COR-L47 (cell line): Measurements from ENCODE around the gene PKMYT1.

ENCODE experiments used
- DNase-seq: peaks from one replicate; lab custom pipeline; 2025; lab: John Stamatoyannopoulos, UW

Gene PKMYT1

DNA sequence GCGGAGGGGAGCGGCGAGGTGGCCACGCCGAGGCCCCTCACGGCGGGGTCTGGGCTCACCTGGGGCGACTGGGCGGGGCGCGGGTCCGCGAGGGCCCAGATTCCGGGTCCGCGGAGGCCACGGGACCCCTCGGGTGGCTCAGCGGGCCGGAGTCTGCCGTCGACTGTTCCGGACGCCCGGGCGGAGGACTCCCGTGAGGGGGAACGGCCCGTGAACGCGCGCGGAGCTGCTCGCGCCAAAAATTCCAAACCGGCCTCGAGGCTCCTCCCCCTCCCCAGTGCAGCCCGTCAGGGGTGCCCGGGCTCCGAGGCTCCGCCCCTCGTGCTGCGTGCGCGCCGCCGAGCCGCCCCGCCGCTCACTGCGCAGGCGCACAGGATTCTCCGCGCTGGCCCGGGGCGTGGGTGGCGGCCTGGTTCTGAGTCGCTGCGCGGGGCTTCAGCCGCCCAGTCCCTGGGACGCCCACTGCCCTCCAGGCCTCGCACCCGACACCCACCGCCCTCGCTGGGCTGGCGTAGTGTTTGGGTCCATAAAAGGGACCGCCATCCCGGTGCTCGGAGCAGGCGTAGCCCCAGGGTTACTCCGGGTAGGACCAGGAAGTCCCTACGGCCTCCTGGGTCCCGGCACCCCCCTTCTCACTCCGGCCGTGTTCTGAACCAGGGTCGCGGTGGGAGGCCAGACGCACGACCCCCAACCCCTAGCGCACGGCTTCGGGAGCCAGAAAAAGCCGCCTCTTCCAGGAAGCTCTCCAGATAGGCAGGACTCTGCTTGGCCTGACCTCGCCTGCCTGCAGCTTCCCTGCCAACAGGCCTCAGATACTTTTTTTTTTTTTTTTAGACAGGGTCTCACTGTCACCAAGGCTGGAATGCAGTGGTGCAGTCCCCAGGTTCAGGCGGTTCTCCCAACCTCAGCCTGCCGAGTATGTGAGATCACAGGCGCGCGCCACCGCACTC is at the start of gene PKMYT1:
TSS of gene PKMYT1 (minus strand) at position 220 of the 950 bp plus-strand sequence. CDS start 789 bp downstream, outside the sequence.
- peak; percentile 88 for DNase-seq

DNA sequence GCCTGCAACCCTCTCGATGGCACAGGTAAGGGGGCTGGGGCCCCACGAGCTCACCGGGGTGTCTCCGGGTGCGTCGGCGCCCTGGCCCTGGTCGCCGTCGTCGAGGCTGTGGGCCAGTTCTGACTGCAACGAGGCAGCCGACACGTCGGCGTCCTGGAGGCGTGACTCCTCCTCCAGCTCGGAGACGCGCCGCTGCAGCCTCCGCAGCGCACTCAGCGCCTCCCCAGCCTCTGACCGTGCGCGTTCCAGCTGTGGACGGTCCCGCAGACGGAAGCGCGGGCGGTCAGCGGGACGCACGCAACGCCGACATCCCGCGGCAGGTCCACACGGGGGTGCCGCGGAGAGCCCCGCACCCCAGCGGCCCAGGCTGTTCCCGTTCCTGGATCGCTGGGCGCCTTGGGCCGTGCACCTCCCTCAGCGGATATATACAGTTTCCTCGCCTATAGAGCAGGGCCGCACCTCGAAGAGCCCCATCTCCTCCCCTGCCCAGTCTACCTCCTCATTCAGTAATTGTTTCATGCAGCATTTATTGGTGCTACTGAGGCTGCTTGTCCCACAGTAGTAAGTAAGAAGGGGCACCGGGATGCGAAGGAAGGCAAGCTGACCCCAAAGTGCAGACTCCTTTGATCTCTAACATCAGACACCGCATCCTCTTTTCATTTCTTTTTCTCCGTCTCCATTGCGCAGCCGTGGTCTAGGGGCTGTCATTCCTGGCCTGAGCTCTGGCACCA is 49.4 kb upstream of the PKMYT1 start:
- DNase-seq = no peak

DNA sequence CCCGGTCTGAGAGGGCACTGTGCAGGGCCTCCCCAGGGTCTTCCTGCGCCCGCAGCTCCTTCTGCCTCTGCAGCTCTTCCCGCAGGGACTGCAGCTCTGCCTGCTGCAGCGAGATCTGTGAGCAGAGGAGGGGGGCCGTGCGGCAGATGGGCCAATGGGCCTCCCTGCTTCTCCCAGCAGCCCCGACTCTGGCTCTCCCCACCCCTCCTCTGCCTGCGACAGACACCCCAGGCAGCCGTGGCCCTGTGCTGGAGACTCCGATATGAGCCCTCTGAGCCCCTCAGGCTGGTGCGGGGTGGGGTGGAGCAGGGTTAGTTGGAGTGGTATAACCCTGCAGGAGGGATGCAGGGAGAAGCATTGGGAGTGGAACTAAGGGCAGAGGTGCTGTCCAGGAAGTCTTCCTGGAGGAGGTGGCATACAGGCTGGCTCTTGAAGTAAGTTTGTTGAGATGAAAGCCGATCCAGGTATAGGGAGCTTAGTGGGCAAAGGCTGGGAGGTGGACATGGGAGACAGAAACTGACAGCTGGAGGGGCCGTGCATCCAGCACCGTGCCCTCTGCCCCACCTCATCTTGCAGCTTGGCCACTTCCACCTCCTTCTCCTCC is 48.6 kb upstream of the PKMYT1 start:
- DNase-seq = no peak

DNA sequence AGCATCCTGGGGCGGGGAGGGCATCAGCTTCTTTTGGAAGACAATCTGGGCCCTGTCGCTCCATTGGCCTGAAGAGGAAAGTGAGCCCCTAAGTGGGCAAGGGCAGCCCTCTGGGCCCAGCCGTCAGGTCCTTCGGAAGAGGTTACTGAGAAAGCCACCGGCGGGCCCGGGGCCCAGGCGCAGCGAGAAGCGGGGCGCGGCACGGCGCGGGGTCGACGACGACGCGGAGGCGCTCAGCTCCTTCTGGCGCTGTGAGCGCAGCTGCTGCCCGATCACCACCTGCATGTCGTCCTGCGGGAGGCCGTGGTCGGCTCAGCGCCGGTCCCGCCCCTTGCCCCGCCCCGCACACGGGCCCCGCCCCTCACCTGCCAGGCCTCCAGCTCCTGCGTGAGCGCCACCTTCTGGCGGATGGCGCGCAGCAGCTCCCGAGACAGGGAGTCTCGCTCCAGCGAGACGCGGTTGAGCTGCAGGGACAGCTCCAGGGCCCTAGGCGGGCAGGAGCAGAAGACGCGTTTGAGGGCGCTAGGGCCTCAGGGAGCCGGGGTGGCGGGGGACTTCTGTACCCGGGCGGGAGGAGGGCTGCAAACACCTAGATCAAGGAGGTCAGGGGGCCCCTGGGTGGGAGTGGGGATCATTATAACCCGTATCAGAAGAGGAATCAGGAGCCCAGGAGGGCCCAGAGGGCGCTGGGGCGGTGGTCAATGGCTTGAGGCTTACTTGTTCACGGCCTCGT is 47.9 kb upstream of the PKMYT1 start:
- DNase-seq = peak; percentile 85

DNA sequence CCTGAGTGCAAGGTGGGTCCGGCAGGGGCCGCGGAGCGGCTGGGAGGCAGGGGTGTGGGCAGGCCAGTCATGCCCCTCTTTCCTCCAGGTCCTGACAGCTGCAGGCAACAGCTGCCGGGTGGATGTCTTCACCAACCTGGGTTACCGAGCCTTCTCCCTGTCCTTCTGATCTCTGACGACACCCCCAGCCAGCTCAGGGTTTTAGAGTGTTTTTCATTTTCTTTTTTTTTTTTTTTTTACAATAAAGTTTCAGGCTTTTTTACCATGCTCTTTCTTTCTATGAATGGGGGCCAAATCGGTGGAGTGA is 47.2 kb upstream of the PKMYT1 start:
- no peak for DNase-seq

DNA sequence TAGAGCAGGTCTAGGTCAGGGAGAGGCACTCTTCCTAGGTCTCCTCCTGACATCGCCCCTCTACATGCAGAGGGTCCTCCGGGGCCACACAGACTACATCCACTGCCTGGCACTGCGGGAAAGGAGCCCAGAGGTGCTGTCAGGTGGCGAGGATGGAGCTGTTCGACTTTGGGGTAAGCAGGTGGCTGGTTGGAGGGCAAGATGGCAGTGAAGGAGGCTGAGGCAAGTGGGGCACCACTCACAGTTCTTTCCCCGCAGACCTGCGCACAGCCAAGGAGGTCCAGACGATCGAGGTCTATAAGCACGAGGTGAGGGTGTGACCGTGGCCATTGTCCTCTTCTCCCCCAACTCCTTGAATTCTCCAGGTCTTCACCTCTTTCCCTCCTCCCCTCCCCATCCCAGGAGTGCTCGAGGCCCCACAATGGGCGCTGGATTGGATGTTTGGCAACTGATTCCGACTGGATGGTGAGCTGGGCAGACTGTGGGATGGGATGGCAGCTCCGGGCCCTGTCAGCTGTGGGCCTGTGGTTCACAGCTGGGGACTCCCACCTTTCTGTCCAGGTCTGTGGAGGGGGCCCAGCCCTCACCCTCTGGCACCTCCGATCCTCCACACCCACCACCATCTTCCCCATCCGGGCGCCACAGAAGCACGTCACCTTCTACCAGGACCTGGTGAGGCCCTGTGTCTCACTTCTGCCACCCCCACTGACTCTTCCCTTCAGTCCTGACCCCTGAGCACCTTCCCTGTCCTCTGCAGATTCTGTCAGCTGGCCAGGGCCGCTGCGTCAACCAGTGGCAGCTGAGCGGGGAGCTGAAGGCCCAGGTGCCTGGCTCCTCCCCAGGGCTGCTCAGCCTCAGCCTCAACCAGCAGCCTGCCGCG is 46.6 kb upstream of the PKMYT1 start:
- no peak for DNase-seq

DNA sequence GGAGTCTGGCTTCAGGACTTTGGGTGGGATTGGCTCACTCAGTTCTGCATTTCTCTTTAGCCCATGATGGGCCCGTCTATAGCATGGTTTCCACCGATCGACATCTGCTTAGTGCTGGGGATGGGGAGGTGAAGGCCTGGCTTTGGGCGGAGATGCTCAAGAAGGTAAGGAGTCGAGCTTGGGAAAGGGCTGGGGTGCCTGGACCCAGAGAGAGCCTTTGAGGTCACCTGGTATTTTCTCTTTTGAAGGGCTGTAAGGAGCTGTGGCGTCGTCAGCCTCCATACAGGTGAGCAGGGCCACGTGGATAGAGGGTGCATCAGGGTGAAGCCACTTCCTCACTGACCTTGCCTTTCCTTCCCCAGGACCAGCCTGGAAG is 45.7 kb upstream of the PKMYT1 start:
- DNase-seq = no peak

DNA sequence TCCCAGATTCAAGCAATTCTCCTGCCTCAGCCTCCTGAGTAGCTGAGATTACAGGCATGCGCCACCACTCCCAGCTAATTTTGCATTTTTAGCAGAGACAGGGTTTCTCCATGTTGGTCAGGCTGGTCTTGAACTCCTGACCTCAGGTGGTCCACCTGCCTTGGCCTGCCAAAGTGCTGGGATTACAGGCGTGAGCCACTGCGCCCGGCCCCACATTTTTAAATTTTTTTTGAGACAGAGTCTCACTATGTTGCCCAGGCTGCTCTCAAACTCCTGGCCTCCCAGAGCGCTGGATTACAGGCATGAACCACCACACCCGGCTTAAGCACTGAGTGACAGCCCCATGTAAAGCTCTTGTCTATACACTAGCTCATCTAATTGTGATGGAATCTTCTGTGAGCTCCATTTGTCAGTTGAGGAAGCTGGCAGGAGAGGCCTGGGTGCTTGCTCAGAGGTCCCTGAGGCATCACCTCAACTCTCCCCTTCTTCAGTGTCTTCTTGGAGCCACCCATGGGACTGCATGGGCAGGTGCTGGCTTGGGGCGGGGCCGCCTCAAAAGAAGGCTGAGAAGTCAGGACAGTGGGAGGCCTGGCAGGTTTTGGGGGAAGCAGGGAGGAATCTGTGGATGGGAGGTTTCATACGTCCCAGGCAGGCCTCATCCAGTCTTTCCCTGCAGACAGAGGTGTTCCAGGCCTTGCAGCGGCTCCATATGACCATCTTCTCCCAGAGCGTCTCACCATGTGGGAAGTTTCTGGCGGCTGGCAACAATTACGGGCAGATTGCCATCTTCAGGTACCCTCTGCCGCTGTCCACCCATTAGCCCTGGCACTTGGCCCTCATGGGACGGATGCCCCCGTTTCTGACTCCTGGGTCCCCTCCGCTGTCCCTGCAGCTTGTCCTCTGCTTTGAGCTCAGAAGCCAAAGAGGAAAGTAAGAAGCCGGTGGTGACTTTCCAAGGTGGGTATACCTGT is 45.1 kb upstream of the PKMYT1 start:
- no peak for DNase-seq

DNA sequence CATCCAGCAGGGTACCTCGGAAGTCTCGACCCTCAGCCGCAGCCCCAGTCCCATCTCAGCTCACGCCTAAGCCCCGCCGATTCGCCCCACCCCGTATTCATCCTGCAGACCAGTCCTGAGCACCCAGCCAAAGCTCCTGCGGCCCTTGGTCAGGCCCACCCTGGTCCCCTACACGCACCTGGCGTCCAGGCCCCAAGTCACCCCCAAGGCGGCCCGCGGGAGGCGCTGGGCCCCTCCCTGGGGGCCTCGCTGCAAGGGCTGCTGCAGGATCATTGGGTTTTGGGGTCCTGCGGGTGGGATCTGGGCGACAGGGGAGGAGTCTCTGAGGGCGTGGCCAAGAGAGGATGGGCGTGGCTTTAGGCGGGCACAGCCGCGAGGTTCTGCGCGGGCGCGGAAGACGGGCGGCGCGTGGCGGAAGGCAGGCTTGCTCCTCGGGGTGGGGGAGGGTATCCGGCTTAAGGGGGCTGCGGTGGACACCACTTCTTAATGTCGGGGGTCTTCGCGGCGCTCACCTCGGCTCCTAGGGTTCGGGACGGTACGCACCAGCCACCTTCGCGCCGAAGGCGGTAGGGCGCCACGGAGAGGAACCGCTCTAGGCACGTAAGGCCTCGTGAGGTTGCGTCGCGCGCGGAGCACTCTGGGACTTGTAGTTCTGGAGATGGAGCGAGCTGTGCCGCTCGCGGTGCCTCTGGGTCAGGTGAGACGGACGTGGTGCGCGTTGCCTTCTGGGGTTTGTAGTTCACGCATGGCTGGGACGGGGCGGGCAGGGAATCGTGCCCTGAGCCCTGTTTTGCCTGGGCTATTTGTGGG is 43.6 kb upstream of the PKMYT1 start, which contains the start of the genes HCFC1R1 and THOC6:
TSS of gene HCFC1R1 (minus strand) at position 274 of the 810 bp plus-strand sequence. CDS start at position 273, 1 bp downstream.
TSS of gene THOC6 (plus strand) at position 367 of the 810 bp plus-strand sequence. CDS start at position 659, 292 bp downstream.
- DNase-seq = peak; percentile 97

DNA sequence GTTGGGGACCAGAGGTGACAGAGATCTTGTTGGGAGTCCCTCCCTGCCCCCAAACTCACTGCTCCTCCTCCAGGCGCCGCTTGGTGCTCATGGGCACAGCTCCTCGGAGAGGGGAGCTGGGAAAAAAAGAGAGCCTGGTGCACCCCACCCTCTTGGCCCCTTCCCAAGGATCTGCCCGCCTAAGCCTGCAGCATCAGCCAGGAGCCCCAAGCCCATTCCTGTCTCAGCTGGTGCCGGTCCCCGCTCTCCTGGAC is 43.1 kb upstream of the PKMYT1 start:
- peak; percentile 49 for DNase-seq

DNA sequence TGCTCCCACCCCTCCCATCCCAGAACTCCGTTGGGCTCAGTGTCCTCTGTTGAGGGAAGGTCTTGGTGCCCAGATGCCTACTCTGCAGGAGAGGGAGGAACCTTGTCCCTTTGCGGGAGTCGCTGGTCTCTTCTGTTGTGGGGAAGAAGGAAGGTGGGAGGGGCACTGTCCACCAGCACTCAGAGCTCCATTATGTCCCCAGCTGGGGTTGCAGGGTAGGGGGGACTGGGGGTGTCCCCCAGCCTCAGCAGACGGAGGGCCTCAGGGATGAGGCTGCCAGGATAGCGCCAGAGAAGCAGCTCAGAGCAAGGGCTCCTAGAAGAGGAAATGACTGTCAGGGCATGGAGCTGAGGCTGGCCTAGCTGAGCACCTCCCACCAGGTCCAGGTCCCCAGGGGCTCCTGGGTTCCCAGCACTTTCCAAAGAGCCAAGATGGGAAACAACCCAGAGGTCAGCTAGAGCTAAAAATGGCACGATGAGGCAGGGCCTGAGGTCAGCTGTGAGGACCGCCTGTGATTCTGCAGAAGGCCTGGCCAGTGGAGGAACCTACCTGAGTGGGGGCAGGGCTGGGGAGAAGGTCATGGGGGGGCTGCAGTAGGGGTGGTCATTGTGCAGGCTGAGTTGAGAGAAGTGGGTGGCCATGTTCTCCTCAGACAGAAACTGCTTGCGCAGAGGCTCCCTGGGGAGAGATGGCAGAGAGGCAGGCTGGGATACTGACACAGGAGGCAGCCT is 42.6 kb upstream of the PKMYT1 start:
- no peak for DNase-seq

DNA sequence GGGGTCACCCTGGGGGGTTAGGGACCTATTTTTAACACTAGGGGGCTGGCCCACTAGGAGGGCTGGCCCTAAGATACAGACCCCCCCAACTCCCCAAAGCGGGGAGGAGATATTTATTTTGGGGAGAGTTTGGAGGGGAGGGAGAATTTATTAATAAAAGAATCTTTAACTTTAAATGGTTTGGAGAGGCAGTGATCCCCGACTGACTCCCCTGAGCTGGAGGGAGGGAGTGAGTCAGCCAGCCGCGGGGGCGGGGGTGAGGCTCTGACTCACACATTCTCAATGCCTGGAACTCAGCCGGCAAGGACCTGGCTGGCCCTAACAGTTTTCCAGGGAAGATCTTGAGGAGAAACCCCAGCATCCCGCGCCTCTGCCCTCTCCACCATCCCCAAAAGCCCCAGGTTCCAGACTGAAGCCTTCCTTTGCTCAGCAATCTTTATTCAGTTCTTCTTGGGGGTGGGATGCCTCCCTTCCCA is 42.0 kb upstream of the PKMYT1 start:
- DNase-seq = no peak

DNA sequence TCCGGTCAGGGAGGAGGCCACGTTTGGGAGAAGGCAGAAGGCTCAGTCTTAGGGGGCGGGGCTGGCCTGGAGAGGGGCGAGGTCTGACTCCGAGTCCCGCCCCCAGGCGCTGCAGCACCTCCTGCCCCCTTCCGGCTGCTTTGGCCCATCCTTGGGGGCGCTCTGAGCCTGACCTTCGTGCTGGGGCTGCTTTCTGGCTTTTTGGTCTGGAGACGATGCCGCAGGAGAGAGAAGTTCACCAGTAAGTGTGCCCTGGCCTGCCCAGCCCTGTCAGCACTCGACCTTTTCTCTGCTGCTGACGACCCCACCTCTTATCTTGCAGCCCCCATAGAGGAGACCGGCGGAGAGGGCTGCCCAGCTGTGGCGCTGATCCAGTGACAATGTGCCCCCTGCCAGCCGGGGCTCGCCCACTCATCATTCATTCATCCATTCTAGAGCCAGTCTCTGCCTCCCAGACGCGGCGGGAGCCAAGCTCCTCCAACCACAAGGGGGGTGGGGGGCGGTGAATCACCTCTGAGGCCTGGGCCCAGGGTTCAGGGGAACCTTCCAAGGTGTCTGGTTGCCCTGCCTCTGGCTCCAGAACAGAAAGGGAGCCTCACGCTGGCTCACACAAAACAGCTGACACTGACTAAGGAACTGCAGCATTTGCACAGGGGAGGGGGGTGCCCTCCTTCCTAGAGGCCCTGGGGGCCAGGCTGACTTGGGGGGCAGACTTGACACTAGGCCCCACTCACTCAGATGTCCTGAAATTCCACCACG is 41.4 kb upstream of the PKMYT1 start:
- peak; percentile 38 for DNase-seq

DNA sequence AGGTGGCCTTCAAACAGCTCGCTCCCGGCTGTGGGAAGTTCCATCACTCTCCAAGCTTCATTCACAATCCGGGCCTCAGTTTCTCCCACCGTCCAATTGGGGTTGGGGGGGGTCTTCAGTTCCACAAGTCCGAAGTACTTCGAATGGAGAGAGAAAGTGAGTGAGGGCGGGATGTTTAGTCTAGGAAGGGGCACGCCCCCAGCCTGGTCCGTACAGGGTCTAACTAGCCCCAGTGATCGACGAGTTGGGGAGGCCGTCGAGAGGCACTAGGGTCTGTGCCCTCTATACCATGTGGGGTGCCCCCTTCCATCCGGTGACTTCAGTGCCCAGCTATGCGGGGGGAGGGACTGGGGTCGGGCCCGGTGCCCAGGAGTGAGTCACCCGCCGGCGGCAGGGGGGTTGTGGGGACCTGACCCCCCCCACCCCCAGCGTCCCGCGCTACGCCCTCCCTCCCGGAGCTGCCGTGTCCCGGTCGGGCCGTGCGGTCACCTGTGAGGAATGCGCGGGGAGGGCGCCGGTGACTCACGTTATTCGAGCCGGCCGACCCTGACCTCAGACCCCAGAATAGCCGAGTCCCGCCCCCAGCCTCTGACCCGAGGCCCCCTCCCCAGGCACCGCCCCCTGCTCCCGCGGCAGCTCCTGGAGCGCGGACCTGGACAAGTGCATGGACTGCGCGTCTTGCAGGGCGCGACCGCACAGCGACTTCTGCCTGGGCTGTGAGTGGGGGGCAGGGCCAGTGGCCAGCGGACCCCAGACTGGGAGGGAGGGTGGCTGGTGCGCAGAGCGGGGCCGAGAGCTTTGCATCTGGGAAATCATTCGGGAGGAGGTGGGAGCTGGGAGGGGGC is 40.6 kb upstream of the PKMYT1 start:
- no peak for DNase-seq

DNA sequence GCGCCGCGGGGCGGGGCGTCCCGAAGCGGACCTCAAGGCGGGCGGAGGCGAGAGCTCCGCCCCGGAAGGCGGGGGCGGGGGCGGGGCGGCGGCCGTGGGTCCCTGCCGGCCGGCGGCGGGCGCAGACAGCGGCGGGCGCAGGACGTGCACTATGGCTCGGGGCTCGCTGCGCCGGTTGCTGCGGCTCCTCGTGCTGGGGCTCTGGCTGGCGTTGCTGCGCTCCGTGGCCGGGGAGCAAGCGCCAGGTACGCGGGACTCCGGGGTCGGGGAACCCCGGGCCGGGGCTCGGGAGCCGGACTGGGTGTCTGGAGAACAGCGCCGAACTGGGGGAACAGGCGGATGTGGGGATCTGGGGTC is 40.0 kb upstream of the PKMYT1 start, which contains the start of gene TNFRSF12A:
TSS of gene TNFRSF12A (plus strand) at position 122 of the 357 bp plus-strand sequence. CDS start at position 152, 30 bp downstream.
- peak; percentile 39 for DNase-seq

DNA sequence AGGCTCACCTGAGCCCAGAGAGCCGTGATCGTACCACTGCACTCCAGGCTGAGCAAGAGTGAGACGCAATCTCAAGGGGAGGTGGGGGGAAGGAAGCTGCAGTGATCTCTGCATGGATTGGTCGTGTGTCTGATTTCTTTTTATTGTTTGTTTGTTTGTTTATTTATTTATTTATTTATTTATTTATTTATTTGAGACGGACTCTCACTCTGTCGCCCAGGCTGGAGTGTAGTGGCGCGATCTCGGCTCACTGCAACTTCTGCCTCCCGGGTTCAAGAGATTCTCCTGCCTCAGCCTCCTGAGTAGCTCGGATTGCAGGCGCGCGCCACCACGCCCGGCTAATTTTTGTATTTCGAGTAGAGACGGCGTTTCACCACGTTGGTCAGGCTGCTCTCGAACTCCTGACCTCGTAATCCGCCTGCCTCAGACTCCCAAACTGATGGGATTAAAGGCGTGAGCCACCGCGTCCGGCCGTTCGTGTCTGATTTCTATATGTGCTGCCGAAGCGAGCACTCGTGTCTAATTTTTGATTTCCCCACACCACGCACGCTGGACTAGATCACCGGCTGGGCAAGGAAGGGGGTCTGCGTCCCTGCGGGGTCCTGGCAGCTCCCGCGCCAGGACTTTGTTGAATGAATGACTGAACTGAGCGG is 39.5 kb upstream of the PKMYT1 start:
- no peak for DNase-seq
